Esophagus mucosa (tissue), 1 donor: Measurements from ENCODE around the gene SPP1. TPM values are rescaled to one million over a fixed set of nuclear protein-coding genes. Genes with fewer than 3 reads are reported as not detected.
A peak's percentile ranks its signal among the peaks of the same experiment; 100 is the strongest.

ENCODE experiments used
- ATAC-seq: fragments of 200-7000 bp; cut with Tn5 transposase; one replicate; pipeline ENCODE4 v1.9.1; 2020
- total RNA-seq: library from RNA; stranded (reverse); gene quantifications from one replicate; pipeline ENCODE4 v1.2.4, GENCODE V29; 2023
- donor health status: DM: yes; HTN: yes; CAD: no.

Gene SPP1
- total RNA-seq, 1 donor from 2014 or later = 1.4 TPM

GRCh38 chr4:87956501-87956900, 19.0 kb upstream of the SPP1 start:
- ATAC-seq = no peak

GRCh38 chr4:87957061-87957460, 18.5 kb upstream of the SPP1 start:
- no peak for ATAC-seq

- no peak for ATAC-seq
These were observed 13.5 kb upstream of the SPP1 start for GRCh38 chr4:87961993-87962392.

GRCh38 chr4:87962398-87963146, 12.9 kb upstream of the SPP1 start:
- no peak for ATAC-seq

- peak; percentile 8 for ATAC-seq
These were observed 10.0 kb upstream of the SPP1 start for GRCh38 chr4:87965501-87965975.

GRCh38 chr4:87966095-87966496, 9.4 kb upstream of the SPP1 start:
- peak; percentile 23 for ATAC-seq

- no peak for ATAC-seq
These were observed 8.3 kb upstream of the SPP1 start for GRCh38 chr4:87967193-87967592.

GRCh38 chr4:87970121-87970520, 5.4 kb upstream of the SPP1 start:
- no peak for ATAC-seq

- ATAC-seq = no peak
These were observed 3.6 kb upstream of the SPP1 start for GRCh38 chr4:87971866-87972265.

- ATAC-seq = peak; percentile 55
These were observed 2.0 kb upstream of the SPP1 start for GRCh38 chr4:87973283-87974169.

GRCh38 chr4:87974856-87975462, 555 bp upstream of the SPP1 start:
- ATAC-seq = no peak

- no peak for ATAC-seq
These were observed 2.2 kb downstream of the SPP1 start for GRCh38 chr4:87977521-87978278.

GRCh38 chr4:87978681-87979080, 3.2 kb downstream of the SPP1 start:
- no peak for ATAC-seq

GRCh38 chr4:87979810-87980209, 4.3 kb downstream of the SPP1 start:
- ATAC-seq = no peak

- ATAC-seq = no peak
These were observed 6.0 kb downstream of the SPP1 start for GRCh38 chr4:87981486-87981885.

GRCh38 chr4:87982036-87982435, 6.5 kb downstream of the SPP1 start:
- ATAC-seq = no peak

GRCh38 chr4:87982446-87983010, 7.0 kb downstream of the SPP1 start:
- no peak for ATAC-seq

- ATAC-seq = no peak
These were observed 8.5 kb downstream of the SPP1 start for GRCh38 chr4:87983996-87984395.

GRCh38 chr4:87985097-87985886, 9.8 kb downstream of the SPP1 start:
- peak; percentile 62 for ATAC-seq

GRCh38 chr4:87985887-87986200, 10.3 kb downstream of the SPP1 start:
- no peak for ATAC-seq

- no peak for ATAC-seq
These were observed 11.0 kb downstream of the SPP1 start for GRCh38 chr4:87986508-87986907.
